A673 (cell line): Measurements from ENCODE around the gene MDFIC2. TPM values are rescaled to one million over a fixed set of nuclear protein-coding genes. Genes with fewer than 3 reads are reported as not detected.
"Not testable (repeated sequence)": the region's sequence is repeated elsewhere in the genome, so short reads cannot be mapped to it uniquely, and the experiment has no call there.

Source experiments
- BruUV-seq: library from RNA; stranded (reverse); fragments of 400-500 nt; replicated peaks from 2 replicates; lab custom pipeline; 2021; lab: Mats Ljungman, UMichigan
- CTCF ChIA-PET: fragments of 300-600 bp; sonication (Branson Sonifier 250); formaldehyde crosslinking; loops from one replicate; lab custom pipeline; 2022; ENCODE audit warnings: antibody characterized with exemption; lab: Charles Lee
- POLR2A ChIA-PET: fragments of 300-600 bp; sonication (Branson Sonifier 250); formaldehyde crosslinking; loops from one replicate; lab custom pipeline; 2022; ENCODE audit warnings: antibody characterized with exemption; ENCODE audit not compliant: low non-redundant PET; lab: Charles Lee
- DNase-seq: peaks from one replicate; pipeline ENCODE4 v3.0.0-alpha.2; 2015; ENCODE audit warnings: low spot score
- H3K27ac ChIP-seq: fragments of 200-600 bp; sonication (generic); 2 replicates; pipeline ENCODE4 v1.5.1; 2016; ENCODE audit warnings: mixed run types, low read depth, mild to moderate bottlenecking, mixed read lengths, antibody characterized with exemption, low read length; ENCODE audit not compliant: poor library complexity, severe bottlenecking
- H3K27me3 ChIP-seq: fragments of 200-600 bp; sonication (generic); replicated peaks from 2 replicates; pipeline ENCODE4 v1.6.1; 2017; ENCODE audit warnings: mixed run types, low read depth, mild to moderate bottlenecking, mixed read lengths, antibody characterized with exemption, low read length; ENCODE audit not compliant: insufficient read depth, poor library complexity
- H3K36me3 ChIP-seq: fragments of 200-600 bp; sonication (generic); 2 replicates; pipeline ENCODE4 v1.6.1; 2016; ENCODE audit warnings: mixed run types, mild to moderate bottlenecking, mixed read lengths, antibody characterized with exemption, low read length; ENCODE audit not compliant: insufficient read depth, poor library complexity, severe bottlenecking
- H3K4me1 ChIP-seq: fragments of 200-600 bp; sonication (generic); 2 replicates; pipeline ENCODE4 v1.6.1; 2017; ENCODE audit warnings: mixed run types, mild to moderate bottlenecking, mixed read lengths, antibody characterized with exemption, low read length; ENCODE audit not compliant: insufficient read depth, poor library complexity, severe bottlenecking
- H3K4me3 ChIP-seq: fragments of 200-600 bp; sonication (generic); 2 replicates; pipeline ENCODE4 v1.5.1; 2016; ENCODE audit warnings: low read depth, mixed run types, mild to moderate bottlenecking, mixed read lengths, low read length; ENCODE audit not compliant: poor library complexity, severe bottlenecking
- H3K9me3 ChIP-seq: fragments of 200-600 bp; sonication (generic); 2 replicates; pipeline ENCODE4 v1.6.1; 2016; ENCODE audit warnings: mixed run types, low read depth, mild to moderate bottlenecking, mixed read lengths, antibody characterized with exemption, low read length; ENCODE audit not compliant: poor library complexity, severe bottlenecking
- EZH2 ChIP-seq: fragments of 200-600 bp; sonication (generic); IDR thresholded peaks from 2 replicates; pipeline ENCODE4 v1.6.1; 2017; ENCODE audit warnings: borderline replicate concordance, low read depth, mild to moderate bottlenecking, mixed read lengths, antibody characterized with exemption, low read length; ENCODE audit not compliant: poor library complexity, severe bottlenecking
- intact Hi-C: fragments of 100-400 bp; cut with micrococcal nuclease; formaldehyde crosslinking; loops from one replicate; pipeline ENCODE4 v1.10.0; 2022; ENCODE audit not compliant: unreplicated experiment
- total RNA-seq: library from RNA; stranded (reverse); gene quantifications from 2 replicates; pipeline ENCODE4 v1.2.3, GENCODE V29; 2021
- TF ChIP-seq, protein P1 (sequence below): fragments of 300-800, 200-600 bp; sonication (generic); conservative IDR thresholded peaks from 2 replicates; pipeline ENCODE4 v1.5.1; 2017; ENCODE audit warnings: low read depth, mild to moderate bottlenecking, antibody characterized with exemption, low read length, moderate library complexity, mixed read lengths

Gene MDFIC2
- total RNA-seq, 1 experiment from 2014 or later = not detected

DNA sequence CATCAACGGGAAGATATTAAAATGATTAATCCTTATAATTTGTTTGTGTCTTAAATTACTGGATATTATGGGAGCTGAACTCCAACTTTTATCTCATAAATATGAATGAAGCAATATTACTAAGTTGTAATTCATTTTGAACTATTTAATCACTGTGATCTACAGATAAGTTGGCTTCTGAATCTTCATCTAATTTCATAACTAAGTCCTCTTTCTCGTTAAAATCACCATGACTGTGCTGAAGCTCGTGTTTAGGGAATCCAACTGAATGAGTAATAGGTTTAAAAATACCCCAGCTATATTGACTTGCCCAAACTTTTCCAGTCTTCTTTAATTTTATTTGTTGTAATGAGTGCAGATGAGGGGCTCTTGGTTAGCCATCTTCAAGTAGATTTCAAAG lies 14.1 kb downstream of the MDFIC2 start:
- Histone ChIP-seq H3K4me1 (no peaks in the 10 kb centered on the region), H3K27me3 (no peaks in the 10 kb centered on the region), H3K9me3 (no peaks in the 10 kb centered on the region), H3K36me3 (no peaks in the 10 kb centered on the region), H3K4me3 (no peak overlapping the region), H3K27ac (no peak overlapping the region)
- no TSS peak for BruUV-seq
- no peak for DNase-seq
- TF ChIP-seq, protein P1, sequence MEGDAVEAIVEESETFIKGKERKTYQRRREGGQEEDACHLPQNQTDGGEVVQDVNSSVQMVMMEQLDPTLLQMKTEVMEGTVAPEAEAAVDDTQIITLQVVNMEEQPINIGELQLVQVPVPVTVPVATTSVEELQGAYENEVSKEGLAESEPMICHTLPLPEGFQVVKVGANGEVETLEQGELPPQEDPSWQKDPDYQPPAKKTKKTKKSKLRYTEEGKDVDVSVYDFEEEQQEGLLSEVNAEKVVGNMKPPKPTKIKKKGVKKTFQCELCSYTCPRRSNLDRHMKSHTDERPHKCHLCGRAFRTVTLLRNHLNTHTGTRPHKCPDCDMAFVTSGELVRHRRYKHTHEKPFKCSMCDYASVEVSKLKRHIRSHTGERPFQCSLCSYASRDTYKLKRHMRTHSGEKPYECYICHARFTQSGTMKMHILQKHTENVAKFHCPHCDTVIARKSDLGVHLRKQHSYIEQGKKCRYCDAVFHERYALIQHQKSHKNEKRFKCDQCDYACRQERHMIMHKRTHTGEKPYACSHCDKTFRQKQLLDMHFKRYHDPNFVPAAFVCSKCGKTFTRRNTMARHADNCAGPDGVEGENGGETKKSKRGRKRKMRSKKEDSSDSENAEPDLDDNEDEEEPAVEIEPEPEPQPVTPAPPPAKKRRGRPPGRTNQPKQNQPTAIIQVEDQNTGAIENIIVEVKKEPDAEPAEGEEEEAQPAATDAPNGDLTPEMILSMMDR = no peak
- no peak for TF ChIP-seq EZH2
- intact Hi-C loops = no loop called here
- CTCF ChIA-PET = no interaction called here
- POLR2A ChIA-PET = no interaction called here

DNA sequence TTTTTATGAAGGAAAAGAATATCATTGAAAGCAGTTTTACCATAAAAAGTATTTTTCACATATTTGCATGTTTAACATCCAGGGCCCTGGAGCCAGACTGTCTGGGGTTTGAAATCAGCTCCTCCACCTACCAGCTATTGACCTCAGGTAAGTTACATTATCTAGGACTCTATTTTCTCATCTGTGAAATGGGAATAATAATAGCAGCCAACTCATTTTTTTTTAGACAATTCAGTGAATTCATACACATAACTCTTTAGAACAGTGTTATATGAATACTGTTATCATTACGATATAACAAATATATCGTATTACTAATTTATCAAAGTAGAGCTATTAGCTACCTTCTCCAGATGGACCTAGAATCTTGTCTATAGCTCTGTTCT lies 21.3 kb downstream of the MDFIC2 start:
- no peak for TF ChIP-seq EZH2
- TF ChIP-seq, protein P1 = no peak
- no peak for DNase-seq
- CTCF ChIA-PET = no interaction called here
- H3K36me3 ChIP-seq = no peaks in the 10 kb centered on the region
- H3K4me1 ChIP-seq = no peaks in the 10 kb centered on the region
- no TSS peak for BruUV-seq
- no peaks in the 10 kb centered on the region for H3K27me3 ChIP-seq
- POLR2A ChIA-PET = interaction anchor here (0.6 kb wide), 1 partner anchor 135 kb away, joined by 3 read pairs; no protein-coding TSS in a partner anchor
- H3K4me3 ChIP-seq = no peak overlapping the region
- no peak overlapping the region for H3K27ac ChIP-seq
- H3K9me3 ChIP-seq = no peaks in the 10 kb centered on the region
- intact Hi-C loops = no loop called here

DNA sequence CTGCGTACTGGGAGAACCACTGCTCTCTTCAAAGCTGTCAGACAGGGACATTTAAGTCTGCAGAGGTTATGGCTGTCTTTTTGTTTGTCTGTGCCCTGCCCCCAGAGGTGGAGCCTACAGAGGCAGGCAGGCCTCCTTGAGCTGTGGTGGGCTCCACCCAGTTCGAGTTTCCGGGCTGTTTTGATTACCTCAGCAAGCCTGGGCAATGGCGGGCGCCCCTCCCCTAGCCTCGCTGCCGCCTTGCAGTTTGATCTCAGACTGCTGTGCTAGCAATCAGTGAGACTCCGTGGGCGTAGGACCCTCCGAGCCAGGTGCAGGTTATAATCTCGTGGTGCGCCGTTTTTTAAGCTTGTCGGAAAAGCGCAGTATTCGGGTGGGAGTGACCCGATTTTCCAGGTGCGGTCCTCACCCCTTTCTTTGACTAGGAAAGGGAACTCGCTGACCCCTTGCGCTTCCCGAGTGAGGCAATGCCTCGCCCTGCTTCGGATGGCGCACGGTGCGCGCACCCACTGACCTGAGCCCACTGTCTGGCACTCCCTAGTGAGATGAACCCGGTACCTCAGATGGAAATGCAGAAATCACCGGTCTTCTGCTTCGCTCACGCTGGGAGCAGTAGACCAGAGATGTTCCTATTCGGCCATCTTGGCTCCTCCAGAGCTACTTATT lies 21.9 kb downstream of the MDFIC2 start:
- POLR2A ChIA-PET = interaction anchor here (0.6 kb wide), 1 partner anchor 135 kb away, joined by 3 read pairs; no protein-coding TSS in a partner anchor
- H3K4me1 ChIP-seq, CTCF ChIA-PET, H3K9me3 ChIP-seq, H3K36me3 ChIP-seq, H3K27ac ChIP-seq, H3K4me3 ChIP-seq, intact Hi-C loops, BruUV-seq, H3K27me3 ChIP-seq, DNase-seq: not testable (repeated sequence)

DNA sequence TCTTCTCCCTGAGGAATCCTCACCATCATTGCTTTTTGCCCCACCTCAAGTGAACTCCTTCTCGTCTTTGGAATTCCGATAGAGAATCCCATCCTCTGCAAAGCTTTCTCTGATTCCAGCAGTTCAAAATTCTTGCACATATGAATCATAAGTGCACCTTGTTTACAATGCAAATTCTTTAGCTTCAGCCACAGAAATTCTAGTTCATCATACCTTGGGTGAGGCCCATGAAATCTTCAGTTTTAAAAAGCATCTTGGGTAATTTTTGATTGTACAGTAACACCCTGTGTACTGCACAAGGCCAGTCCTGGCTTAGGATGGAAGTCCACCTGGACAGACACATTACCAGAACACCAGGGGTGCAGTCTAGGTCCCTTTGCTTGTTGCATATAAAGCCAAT lies 30.8 kb downstream of the MDFIC2 start:
- ChIA-PET CTCF (no interaction called here), POLR2A (no interaction called here)
- TF ChIP-seq EZH2 = no peak
- TF ChIP-seq, protein P1 = no peak
- H3K4me3 ChIP-seq = no peak overlapping the region
- no peaks in the 10 kb centered on the region for H3K36me3 ChIP-seq
- no peak for DNase-seq
- intact Hi-C loops = no loop called here
- no peak overlapping the region for H3K27ac ChIP-seq
- no peaks in the 10 kb centered on the region for H3K9me3 ChIP-seq
- no TSS peak for BruUV-seq
- no peaks in the 10 kb centered on the region for H3K4me1 ChIP-seq
- no peaks in the 10 kb centered on the region for H3K27me3 ChIP-seq
